Muscle layer of duodenum (tissue), 2 donors: ENCODE measurements around the gene MUC20.
"Not testable (repeated sequence)": the region's sequence is repeated elsewhere in the genome, so short reads cannot be mapped to it uniquely, and the experiment has no call there.

ENCODE experiments used
- H3K27ac ChIP-seq: one replicate; pipeline ENCODE4 v1.7.0; 2013; ENCODE audit warnings: mild to moderate bottlenecking, low read length
- H3K27me3 ChIP-seq: one replicate; pipeline ENCODE4 v1.7.0; 2013; ENCODE audit warnings: low read depth, mild to moderate bottlenecking, control low read depth, low read length
- H3K36me3 ChIP-seq, 2 donors: one replicate each; pipeline ENCODE4 v1.7.0; 2013; ENCODE audit warnings: low read length in 2 of 2, control low read depth in 1 of 2, mild to moderate bottlenecking in 1 of 2; ENCODE audit not compliant: insufficient read depth in 2 of 2, control insufficient read depth in 1 of 2
- H3K4me1 ChIP-seq, 2 donors: one replicate each; pipeline ENCODE4 v1.7.0; 2013; ENCODE audit warnings: low read length in 2 of 2, mild to moderate bottlenecking in 2 of 2, control low read depth in 1 of 2, moderate library complexity in 1 of 2; ENCODE audit not compliant: insufficient read depth in 2 of 2, control insufficient read depth in 1 of 2
- H3K4me3 ChIP-seq, 2 donors: one replicate each; pipeline ENCODE4 v1.7.0; 2013; ENCODE audit warnings: low read length in 2 of 2, low read depth in 1 of 2, mild to moderate bottlenecking in 1 of 2
- H3K9me3 ChIP-seq, 2 donors: one replicate each; pipeline ENCODE4 v1.7.0; 2013; ENCODE audit warnings: low read length in 2 of 2, control low read depth in 1 of 2, mild to moderate bottlenecking in 1 of 2; ENCODE audit not compliant: control insufficient read depth in 1 of 2
- donor health status: healthy.

Gene MUC20

GRCh38 chr3:195771646-195772300 lies 51.0 kb downstream of the MUC20 start:
- Histone ChIP-seq H3K9me3 (no peaks in the 10 kb centered on the region), H3K4me1 (no peaks in the 10 kb centered on the region), H3K27ac (no peak overlapping the region), H3K36me3 (no peaks in the 10 kb centered on the region), H3K4me3 (no peak overlapping the region), H3K27me3 (no peaks in the 10 kb centered on the region)

DNA sequence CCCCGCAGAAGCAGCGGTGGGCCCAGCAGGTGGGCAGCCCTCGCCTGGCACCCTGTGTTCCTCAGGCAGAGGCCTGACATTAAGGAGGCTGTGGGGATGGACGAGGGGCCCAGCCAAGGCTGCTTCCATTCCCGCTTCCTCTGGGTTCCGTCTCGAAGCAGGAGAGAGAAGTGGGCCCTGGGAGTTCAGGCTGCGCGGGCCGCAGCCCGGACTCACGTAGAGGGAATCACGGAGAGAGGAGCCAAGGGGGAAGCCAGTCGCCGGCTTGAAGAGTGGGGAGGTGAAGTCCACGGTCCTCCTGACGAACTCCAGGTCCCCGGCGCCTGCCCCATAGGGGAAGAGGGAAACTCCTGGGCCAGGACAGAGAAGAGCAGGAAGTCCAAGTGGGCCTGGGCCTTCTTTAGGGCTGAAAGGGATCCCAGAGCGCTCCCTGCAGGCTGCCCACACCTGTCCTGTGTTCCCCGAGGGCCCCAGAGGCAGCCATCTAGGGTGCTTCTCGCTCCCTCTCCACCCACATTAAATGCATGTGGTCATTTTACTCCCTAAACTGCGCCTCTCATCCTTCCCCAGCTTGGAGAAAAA lies 53.3 kb downstream of the MUC20 start:
- H3K4me3 ChIP-seq: no peak overlapping the region
- no peak overlapping the region for H3K27ac ChIP-seq
- no peaks in the 10 kb centered on the region for H3K27me3 ChIP-seq

DNA sequence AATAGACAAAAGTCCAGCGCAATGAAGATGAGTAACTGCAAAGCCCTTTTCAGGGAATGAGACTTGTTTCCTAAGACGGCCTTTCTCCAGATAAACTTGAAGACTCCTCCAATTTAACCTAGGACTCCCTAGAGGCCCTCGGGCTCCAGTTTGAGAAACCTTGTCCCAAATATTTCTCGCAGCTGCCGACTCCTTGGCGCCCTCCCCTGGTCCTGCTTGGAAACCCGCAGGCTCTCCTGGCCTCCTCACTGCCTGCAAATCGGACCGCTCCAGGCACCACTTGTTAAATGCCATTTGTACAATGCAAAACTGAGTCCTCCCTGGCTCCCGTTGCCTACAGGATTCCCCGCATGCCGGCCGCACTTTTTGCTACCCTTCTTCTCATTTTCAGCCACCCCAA lies 54.1 kb downstream of the MUC20 start:
- H3K4me3 ChIP-seq: no peak overlapping the region
- H3K36me3 ChIP-seq: no peaks in the 10 kb centered on the region
- no peak overlapping the region for H3K27ac ChIP-seq
- H3K4me1 ChIP-seq: no peaks in the 10 kb centered on the region
- no peaks in the 10 kb centered on the region for H3K9me3 ChIP-seq
- no peaks in the 10 kb centered on the region for H3K27me3 ChIP-seq

More for the DNA sequence above, 53.3 kb downstream of the MUC20 start:
- Histone ChIP-seq H3K36me3 (no peaks in the 10 kb centered on the region), H3K4me1 (no peaks in the 10 kb centered on the region), H3K9me3 (no peaks in the 10 kb centered on the region)

DNA sequence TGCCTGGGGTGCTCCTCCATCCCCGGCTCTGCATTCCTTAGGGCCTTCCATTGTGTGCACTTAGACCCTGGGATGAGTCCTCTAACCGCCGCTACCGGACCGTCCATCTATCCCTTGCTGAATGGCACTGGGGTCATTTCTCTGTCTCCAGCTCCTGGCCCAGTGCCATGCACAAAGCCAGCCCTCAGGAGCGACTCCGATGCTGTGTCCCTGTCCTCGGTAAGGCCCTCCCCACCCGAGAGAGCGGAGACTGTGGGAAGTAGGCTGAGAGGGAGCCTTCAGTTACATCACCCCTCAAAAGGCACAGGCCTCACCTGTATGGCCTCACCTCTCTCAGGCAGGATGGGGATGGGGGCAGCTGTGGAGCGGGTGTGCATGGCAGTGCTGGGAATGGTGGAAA lies 57.2 kb downstream of the MUC20 start:
- Histone ChIP-seq H3K27ac (no peak overlapping the region), H3K4me3 (no peak overlapping the region), H3K9me3 (no peaks in the 10 kb centered on the region), H3K36me3 (no peaks in the 10 kb centered on the region), H3K4me1 (no peaks in the 10 kb centered on the region), H3K27me3 (no peaks in the 10 kb centered on the region)

DNA sequence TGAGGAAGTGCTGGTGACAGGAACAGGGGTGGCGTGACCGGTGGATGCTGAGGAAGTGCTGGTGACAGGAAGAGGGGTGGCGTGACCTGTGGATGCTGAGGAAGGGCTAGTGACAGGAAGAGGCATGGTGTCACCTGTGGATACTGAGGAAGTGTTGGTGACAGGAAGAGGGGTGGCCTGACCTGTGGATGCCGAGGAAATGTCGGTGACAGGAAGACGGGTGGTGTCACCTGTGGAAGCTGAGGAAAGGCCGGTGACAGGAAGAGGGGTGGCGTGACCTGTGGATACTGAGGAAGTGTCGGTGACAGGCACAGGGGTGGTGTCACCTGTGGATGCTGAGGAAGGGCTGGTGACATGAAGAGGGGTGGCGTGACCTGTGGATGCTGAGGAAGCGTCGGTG lies 60.5 kb downstream of the MUC20 start:
- H3K36me3 ChIP-seq, H3K4me3 ChIP-seq, H3K27ac ChIP-seq, H3K27me3 ChIP-seq, H3K9me3 ChIP-seq, H3K4me1 ChIP-seq: not testable (repeated sequence)
